SIG-M5 (cell line): ENCODE measurements around the gene MBOAT1.
"Not testable (repeated sequence)": the region's sequence is repeated elsewhere in the genome, so short reads cannot be mapped to it uniquely, and the experiment has no call there.

ENCODE experiments used
- DNase-seq: peaks from one replicate; lab custom pipeline; 2025; lab: John Stamatoyannopoulos, UW

The MBOAT1 gene, protein sequence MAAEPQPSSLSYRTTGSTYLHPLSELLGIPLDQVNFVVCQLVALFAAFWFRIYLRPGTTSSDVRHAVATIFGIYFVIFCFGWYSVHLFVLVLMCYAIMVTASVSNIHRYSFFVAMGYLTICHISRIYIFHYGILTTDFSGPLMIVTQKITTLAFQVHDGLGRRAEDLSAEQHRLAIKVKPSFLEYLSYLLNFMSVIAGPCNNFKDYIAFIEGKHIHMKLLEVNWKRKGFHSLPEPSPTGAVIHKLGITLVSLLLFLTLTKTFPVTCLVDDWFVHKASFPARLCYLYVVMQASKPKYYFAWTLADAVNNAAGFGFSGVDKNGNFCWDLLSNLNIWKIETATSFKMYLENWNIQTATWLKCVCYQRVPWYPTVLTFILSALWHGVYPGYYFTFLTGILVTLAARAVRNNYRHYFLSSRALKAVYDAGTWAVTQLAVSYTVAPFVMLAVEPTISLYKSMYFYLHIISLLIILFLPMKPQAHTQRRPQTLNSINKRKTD

DNA sequence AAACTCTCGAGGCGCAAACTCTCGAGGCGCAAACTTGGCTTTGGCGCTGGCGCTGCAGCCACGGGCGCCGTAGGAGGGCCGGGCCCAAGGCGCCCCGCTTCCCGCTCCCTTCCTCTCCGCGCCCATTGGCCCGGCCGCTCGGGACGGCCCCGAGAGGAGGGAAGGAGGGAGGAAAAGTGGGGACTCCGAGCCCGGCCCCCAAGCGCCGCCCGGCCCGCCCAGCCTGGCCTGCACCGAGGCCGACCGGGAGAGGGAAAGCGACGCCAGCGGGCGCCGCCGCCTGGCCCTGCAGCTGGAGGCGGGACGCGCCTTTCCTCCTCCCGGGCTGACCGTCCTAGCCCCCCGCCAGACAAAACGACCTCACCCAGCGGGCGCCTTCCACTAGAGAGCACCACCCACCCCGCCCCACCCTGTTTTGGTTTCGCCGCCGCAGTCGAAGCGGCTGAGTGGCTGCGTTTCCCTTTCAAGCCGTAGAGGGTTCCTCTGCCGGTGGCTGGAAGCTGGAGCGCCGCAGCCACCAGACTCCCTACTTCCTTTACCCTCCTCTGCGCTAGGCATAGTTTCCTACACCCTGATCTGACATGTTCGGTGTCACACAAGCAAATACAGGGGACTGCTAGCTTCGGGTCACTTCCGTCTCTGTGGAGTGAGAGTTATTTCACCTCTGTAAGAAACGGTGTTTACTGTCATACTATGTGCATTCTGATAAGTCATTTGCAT lies at the start of gene MBOAT1:
MBOAT1 (minus strand) TSS at position 78 of the 720 bp plus-strand sequence. CDS start 235 bp downstream, outside the sequence.
- DNase-seq, result peak; percentile 46

DNA sequence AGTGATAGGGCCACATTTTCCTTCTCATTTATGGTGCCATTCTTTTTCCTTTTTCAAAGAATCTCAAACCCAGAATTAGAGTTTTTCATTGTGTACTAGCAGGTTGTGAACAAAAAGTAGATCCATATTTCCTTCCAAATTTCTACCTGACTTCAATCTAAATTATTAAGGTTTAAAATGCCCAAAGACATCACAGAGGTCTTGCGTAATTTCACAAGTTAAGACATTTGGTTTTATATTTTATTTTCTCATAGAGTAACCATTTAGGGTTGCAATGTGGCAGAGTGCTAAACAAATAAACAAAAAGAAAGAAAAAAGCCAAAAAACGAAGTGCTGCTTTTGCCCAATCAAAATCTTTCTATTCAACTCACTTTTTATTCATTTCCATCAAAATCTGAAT lies 49.4 kb upstream of the MBOAT1 start:
- DNase-seq, result no peak

DNA sequence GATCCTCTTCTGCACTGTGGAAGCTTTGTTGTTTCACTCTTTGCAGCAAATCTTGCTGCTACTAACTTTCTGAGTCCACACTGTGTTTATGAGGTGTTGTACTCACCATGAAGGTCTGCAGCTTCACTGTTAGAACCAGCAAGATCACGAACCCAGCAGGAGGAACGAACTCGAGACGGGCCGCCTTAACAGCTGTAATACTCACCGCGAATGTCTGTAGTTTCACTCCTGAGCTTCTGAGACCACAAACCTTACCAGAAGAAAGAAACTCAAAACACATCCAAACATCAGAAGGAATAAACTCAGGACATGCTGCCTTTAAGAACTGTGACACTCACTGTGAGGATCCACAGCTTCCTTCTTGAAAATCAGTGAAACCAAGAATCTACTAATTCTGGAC lies 48.1 kb upstream of the MBOAT1 start:
- no peak for DNase-seq

DNA sequence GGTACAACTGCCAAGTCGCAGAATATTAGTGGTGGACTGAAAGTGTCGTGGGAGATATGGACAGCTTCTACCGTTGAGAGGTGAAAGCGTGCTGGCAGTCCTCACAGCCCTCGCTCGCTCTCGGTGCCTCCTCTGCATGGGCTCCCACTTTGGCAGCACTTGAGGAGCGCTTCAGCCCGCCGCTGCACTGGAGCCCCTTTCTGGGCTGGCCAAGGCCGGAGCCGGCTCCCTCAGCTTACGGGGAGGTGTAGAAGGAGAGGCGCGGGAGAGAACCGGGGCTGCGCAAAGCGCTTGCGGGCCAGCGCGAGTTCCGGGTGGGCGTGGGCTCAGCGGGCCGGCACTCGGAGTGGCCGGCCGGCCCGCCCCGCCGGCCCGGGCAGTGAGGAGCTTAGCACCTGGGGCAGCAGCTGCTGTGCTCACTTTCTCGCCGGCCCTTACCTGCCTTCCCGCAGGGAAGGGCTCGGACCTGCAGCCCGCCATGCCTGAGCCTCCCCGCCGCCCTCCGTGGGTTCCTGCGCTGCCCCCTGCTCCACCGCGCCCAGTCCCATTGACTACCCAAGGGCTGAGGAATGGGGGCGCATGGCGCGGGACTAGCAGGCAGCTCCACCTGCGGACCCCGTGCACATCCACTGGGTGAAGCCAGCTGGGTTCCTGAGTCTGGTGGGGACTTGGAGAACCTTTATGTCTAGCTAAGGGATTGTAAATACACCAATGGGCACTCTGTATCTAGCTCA lies 47.2 kb upstream of the MBOAT1 start:
- no peak for DNase-seq

DNA sequence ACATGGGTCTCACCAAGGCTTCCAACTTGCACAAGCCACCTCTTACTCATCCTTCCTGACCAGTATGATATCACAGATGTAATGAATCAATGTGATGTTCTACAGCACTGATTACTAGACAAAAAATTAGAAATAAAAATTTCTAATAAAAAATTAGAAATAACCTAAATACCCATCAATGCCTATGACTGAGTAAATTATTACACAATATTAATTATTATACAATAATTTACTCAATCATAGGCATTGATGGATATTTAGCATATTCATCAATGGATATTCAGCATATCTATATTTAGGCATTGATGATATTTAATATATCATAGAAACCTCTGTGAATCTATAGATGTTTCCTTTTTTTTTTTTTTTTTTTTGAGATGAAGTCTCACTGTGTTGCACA lies 43.2 kb upstream of the MBOAT1 start:
- no peak for DNase-seq

DNA sequence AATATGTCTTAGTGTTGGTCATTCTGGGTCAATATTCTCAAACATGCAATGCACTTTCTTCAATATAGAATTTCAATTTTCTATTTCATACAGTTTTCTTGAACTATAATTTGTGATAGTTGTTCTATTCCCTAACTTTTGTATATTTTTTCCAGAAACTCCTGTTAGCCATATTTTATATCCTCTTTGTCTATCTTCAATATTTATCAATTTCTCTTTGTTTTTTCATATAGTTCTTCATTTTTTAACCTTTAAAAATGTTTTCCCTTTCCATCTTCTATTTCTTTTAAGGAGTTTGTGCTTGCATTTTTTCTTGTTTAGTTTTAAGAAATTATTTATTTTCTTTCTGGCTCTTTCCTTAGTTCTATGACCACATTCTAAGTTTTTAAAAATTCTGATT lies 42.0 kb upstream of the MBOAT1 start:
- DNase-seq, result no peak

DNA sequence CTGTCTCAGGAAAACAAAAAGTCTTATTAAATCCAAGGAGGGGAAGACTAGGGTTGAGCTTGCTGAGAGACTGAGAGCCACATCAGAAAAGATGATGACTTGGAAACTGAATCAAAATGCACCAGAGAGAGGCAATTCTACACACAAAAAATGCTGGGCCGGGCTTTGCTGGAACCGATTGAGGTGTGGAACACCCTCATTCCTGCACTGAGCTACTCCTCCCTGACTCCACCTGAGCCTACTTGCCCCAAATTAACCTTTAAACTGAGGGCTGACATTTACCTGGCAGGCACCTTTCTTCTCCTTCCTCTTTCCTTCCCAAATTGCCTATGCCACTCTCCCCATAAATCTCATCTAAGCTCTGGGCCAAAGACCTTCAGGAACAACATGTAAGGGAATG lies 40.8 kb upstream of the MBOAT1 start:
- DNase-seq, result no peak

DNA sequence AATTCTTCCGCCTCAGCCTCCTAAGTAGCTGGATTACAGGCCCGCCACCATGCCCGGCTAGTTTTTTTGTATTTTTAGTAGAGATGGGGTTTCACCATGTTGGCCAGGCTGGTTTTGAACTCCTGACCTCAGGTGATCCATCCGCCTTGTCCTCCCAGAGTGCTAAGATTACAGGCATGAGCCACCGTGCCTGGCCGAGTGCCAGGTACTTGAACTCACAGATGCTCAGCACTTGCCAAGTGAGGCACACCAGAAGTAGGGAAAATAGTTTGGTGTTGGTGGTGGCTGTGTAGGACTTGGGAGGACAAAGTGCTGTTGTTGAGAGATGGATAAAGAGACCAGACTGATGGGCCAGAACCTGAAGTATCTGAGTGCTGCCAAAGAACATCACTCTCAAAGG lies 40.0 kb upstream of the MBOAT1 start:
- no peak for DNase-seq

DNA sequence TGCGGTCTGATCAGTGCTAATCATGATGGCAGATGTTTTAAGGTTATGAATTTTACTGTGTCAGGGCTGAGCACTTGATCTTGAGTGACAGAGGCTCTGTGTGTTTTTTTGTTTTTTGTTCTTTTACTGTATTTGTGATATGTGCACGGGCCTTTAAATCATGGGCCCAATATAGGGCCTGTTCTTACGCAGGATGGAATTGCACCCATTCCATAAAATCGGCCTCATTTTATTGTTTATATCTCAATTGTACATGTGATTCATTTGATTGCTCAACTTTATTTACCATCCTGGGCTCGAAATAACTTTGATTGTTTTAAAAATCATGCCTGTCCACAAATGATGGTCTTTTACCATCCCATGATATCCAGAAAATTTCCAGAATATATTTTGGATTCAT lies 39.3 kb upstream of the MBOAT1 start:
- no peak for DNase-seq

DNA sequence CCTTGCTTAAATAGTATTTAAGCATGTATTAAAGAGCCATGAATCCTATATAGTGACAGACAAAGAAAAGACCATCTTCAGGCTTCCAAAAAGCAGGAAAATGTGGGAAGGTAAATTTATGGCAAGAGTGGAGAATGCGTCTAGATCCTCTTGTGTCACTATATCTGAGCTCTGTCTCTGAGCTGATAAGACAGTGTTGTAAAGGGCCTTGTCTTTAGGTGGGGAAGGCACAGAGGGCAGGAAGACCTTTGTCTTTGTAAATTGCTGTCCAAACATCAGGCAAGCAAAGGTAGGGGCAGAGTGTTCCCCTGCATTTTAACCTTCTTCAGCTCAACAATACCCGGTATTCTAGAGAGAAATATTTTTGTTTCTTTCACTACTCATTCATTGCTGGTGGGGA lies 33.9 kb upstream of the MBOAT1 start:
- DNase-seq, result no peak

DNA sequence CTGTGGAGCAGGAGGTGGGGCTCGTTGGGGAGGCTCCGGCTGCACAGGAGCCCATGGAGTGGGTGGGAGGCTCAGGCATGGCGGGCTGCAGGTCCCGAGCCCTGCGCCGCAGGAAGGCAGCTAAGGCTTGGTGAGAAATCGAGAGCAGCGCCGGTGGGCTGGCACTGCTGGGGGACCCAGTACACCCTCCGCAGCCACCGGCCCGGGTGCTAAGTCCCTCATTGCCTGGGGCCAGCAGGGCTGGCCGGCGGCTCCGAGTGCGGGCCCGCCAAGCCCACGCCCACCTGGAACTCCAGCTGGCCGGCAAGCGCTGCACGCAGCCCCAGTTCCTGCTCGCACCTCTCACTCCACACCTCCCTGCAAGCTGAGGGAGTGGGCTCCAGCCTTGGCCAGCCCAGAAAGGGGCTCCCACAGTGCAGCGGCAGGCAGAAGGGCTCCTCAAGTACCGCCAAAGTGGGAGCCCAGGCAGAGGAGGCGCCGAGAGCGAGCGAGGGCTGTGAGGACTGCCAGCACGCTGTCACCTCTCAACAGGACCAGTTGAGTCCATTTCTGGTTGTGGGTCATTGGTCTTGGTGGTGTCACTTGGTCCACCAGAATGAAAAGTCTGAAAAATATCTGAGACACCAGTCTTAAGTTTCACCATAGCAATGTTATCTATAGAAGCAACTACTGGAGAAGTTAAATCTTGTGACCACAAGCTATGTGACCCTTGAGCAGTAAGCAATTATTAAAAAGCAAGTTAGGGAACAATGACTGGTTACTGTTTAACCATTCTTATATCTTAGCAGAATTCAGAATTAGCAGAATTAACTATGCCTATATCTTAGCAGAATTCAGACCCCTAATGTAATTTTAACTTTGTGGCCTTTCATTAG lies 32.8 kb upstream of the MBOAT1 start:
- not testable (repeated sequence) for DNase-seq

DNA sequence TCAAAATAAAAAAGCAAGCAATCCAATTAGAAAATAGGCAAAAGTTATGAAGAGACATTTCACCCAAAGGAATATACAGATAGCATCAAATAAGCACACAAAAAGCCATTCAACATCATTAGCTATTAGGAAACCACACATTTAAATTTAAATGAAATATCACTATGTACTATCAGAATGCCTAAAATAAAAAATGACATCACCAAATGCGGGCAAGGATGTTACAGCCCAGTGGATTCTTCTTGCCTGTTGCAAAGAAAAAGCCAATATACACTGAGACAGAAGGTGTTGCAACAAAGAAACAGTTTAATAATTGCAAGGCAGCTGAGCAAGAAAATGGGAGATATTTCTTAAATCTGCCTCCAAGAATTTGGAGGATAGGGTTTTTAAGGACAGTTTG lies 31.0 kb upstream of the MBOAT1 start:
- no peak for DNase-seq

DNA sequence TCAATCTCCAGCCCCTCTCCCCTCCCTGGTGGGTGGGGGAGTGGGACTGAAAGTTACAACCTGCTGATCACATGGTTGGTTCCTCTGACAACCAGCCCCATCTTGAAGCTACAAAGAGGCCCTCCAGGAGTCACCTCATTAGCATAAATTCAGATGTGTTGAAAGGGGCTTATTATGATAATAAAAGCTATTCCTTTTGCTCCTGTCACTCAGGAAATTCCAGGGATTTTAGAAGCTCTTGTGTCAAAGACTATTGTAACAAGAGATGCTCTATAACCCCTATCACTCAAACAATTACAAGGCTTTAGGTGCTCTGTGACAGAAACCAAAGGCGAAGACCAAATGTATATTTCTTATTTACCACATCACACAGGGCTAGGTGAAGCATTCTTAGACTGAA lies 30.1 kb upstream of the MBOAT1 start:
- no peak for DNase-seq

DNA sequence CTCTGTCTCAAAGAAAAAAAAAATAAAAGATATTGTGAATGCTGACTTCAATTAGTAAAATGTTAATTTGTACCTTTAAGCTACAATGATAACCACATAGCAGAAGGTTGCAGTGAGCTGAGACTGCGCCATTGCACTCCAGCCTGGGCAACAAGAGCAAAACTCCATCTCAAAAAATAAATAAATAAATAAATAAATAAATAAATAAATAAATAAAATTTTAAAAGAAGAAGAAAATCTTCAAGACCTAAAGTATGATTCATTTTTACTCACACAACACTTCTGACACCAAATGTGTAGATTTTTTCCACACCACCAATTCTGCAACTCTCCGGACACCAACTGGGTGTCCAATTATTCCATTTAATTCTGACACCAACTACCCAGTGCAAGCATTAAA lies 28.8 kb upstream of the MBOAT1 start:
- DNase-seq, result no peak

DNA sequence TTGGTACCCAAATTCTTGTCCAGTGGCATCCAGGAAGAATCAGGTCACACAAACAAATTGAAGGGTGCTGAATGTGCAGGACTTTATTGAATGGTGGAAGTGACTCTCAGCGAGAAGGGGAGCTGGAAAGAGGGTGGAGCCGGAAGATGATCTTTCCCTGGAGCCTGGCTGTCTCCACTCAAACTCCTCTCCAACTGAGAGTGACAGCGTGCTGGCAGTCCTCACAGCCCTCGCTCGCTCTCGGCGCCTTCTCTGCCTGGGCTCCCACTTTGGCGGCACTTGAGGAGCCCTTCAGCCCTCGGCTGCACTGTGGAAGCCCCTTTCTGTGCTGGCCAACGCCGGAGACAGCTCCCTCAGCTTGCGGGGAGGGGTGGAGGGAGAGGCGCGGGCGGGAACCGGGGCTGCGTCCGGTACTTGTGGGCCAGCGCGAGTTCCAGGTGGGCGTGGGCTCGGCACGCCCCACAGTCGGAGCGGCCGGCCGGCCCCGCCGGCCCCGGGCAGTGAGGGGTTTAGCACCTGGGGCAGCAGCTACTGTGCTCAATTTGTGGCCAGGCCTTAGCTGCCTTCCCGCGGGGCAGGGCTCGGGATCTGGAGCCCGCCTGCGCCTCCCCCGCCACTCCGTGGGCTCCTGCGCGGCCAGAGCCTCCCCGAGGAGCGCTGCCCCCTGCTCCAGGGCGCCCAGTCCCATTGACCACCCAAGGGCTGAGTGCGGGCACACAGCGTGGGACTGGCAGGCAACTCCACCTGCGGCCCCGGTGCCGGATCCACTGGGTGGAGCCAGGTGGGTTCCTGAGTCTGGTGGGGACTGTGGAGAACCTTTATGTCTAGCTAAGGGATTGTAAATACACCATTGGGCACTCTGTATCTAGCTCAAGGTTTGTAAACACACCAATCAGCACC lies 26.7 kb upstream of the MBOAT1 start:
- no peak for DNase-seq

DNA sequence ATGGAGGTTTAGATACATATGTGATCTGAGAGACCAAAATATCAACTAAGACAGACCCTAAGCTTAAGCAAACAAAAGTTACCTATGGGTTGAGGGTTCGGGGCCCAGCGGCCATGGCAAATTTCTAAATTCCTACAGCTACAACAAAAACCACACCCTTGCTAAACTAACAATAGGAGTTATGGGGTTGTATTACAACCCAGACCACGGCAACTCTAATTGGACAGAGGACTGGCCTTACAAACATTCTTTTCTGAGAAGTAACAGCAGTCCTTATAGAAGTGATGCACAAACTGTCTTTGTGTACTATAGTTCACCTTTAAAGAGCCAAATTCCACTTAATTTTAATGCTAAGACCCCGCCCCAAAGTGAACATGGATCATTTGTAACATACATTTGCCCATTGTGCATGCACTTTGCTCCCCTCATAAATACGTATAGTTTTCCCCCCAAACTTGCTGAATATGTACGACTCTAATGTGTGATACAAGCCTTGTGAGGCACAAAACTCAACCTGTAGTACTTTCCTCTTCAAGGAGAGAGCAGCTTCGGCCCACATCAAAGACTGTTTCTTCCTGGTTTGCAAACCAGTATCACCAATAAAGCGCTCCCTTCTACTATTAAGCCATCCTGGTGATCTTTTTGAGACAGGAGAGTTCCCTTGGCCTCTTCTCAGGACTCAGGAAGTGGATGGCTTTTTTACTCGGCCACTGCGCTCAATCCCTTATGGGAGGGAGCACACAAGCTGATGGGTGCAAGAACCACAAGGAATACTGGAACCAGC lies 25.6 kb upstream of the MBOAT1 start:
- no peak for DNase-seq

DNA sequence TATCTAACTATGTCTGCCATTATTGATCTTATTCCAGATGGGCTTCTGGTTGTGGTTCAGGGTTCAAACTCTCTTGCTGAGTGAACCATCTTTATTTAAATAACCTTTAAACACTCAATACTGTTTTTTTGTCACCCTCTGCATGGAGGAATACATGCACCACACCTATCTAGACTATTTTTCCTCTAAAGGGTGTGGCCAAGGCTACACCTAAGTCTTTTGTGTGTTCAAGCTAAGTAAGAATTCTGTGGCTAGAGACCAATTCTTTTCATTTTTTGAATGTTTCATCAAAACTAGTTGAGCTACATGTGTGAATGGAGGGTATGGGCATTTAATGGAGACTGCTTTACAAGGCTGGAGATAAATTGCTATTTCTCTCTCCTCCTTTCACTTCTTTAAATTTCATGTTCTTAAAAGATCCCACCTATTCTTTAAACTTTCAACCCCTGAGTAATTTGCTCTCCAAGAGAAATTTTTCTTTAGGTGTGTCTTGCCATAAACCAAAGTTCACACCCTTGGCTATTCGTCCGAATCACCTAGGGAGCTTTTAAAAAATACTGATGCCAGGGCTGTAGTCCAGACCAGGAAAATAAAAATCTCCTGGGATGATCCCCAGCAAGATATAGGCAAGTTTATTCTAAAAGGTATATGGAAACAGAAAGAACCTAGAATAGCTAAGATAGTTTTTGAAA lies 24.8 kb upstream of the MBOAT1 start:
- DNase-seq, result no peak

DNA sequence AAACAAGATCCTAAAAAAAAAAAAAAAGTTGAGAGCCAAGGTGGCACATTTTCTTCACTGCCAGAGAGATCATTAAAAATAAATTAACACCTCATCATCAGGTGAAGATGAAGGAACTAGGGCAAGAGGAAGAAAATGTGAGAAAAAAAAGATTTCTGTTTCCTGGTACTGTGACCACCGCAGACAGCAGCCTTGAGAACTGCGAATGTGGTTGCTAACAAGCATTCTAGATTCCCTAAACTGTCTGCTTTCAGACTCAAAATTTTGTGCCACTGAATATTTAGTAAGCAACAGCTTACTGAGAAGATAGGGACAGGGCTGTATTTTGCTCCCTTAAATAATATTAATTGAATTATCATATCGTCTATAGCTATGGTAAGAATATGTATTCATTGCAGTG lies 24.1 kb upstream of the MBOAT1 start:
- no peak for DNase-seq

DNA sequence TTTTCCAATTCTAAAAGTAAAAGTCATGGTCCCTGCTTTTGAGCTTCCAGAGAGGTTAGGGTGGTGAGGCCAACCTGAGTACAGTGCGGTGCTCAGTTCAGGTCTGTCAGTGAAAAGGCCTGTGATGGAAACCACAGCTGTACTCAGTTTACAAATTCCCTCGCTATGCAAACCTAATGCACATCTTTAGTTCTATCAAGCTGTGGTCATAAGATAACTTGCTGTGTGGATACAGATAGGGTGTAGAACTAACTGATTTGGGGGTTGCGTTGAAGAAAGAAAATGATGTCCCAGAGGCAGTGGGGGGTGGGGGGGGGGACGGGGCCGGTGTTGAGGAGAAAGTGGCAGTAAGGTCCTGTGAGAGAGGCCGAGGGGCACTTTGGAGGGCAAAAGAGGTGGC lies 22.8 kb upstream of the MBOAT1 start:
- DNase-seq, result no peak
